Measurements from ENCODE around the gene GID8. TPM values are rescaled to one million over a fixed set of nuclear protein-coding genes. Genes with fewer than 3 reads are reported as not detected.

The GID8 gene
- total RNA-seq, 1 experiment from 2014 or later = 40.2 TPM

- Histone ChIP-seq H3K27ac (ENCODE audit: low read depth, low read length, poor library complexity, severe bottlenecking) (no peak overlapping the region), H3K4me3 (ENCODE audit: low read depth, low read length, poor library complexity, severe bottlenecking) (no peak overlapping the region), H3K9me3 (ENCODE audit: low read depth, low read length, poor library complexity, severe bottlenecking) (no peaks in the 10 kb centered on the region), H3K27me3 (replicated peaks; ENCODE audit: insufficient read depth, low read depth, low read length, poor library complexity) (no peaks in the 10 kb centered on the region), H3K36me3 (ENCODE audit: insufficient read depth, low read length, poor library complexity, severe bottlenecking) (no peaks in the 10 kb centered on the region), H3K4me1 (ENCODE audit: insufficient read depth, low read length, poor library complexity, severe bottlenecking) (no peaks in the 10 kb centered on the region)
- BruUV-seq (replicated peaks) = no TSS peak
- CTCF ChIA-PET = no interaction called here
- intact Hi-C loops (cut with micrococcal nuclease; ENCODE audit: unreplicated experiment) = no loop called here
- POLR2A ChIA-PET (ENCODE audit: low non-redundant PET) = no interaction called here
- DNase-seq (ENCODE audit: low spot score) = no peak
- no peak for TF ChIP-seq EZH2 (IDR thresholded peaks at IDR 0.05; ENCODE audit: borderline replicate concordance, low read depth, low read length, poor library complexity, severe bottlenecking)
- TF ChIP-seq CTCF (conservative IDR thresholded peaks at IDR 0.05; ENCODE audit: low read depth, low read length) = no peak
Observed at GRCh38 chr20:62965363-62965771, 27.4 kb downstream of the GID8 start.

DNA sequence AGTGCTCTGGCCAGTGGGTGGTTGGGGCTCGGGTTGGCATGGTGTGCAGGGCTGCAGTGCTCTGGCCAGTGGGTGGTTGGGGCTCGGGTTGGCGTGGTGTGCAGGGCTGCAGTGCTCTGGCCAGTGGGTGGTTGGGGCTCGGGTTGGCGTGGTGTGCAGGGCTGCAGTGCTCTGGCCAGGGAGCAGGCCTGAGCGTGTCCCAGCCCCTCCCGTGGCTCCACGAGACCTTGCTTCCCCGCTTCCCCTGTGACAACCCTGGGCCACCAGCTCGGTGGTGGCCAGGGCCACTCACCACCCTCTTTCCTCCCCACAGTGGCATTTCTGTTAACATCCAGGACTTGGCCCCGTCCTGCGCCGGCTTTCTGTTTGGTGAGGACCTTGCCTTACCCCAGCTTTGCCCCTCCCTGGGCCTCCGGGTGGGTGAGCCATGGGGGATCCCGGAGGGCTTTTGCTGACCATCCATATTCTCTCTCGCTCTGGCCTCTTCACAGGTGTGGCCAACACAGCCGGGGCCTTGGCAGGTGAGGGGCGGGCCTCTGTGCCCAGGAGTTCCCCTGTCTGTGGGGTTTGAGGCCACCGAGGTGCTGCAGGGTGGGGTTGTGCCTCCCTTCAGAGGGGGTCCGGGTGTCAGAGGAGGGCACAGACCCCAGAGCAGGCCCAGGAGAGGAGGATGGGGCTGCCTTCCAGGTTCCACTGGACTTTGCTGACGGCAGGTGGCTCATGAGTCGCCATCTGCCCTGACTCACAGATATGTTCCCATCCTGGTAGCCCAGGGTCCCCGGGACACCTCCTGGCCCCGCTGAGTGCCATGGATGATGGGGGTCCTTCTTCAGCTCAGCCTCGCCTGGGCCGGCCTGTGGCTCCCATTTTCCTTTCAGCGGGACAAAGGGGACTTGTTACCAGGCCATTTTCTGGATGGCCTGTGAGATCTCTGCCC is 28.5 kb downstream of the GID8 start:
- no TSS peak for BruUV-seq (replicated peaks)
- intact Hi-C loops (cut with micrococcal nuclease; ENCODE audit: unreplicated experiment) = no loop called here
- DNase-seq (ENCODE audit: low spot score) = no peak
- Histone ChIP-seq H3K36me3 (ENCODE audit: insufficient read depth, low read length, poor library complexity, severe bottlenecking) (no peaks in the 10 kb centered on the region), H3K4me3 (ENCODE audit: low read depth, low read length, poor library complexity, severe bottlenecking) (no peak overlapping the region), H3K4me1 (ENCODE audit: insufficient read depth, low read length, poor library complexity, severe bottlenecking) (no peaks in the 10 kb centered on the region), H3K27me3 (replicated peaks; ENCODE audit: insufficient read depth, low read depth, low read length, poor library complexity) (no peaks in the 10 kb centered on the region), H3K27ac (ENCODE audit: low read depth, low read length, poor library complexity, severe bottlenecking) (no peak overlapping the region), H3K9me3 (ENCODE audit: low read depth, low read length, poor library complexity, severe bottlenecking) (no peaks in the 10 kb centered on the region)
- POLR2A ChIA-PET (ENCODE audit: low non-redundant PET) = no interaction called here
- TF ChIP-seq EZH2 (IDR thresholded peaks at IDR 0.05; ENCODE audit: borderline replicate concordance, low read depth, low read length, poor library complexity, severe bottlenecking) (no peak), CTCF (conservative IDR thresholded peaks at IDR 0.05; ENCODE audit: low read depth, low read length) (no peak)
- CTCF ChIA-PET = interaction anchor here (0.6 kb wide), 1 partner anchor 47 kb away, joined by 3 read pairs; no protein-coding TSS in a partner anchor

DNA sequence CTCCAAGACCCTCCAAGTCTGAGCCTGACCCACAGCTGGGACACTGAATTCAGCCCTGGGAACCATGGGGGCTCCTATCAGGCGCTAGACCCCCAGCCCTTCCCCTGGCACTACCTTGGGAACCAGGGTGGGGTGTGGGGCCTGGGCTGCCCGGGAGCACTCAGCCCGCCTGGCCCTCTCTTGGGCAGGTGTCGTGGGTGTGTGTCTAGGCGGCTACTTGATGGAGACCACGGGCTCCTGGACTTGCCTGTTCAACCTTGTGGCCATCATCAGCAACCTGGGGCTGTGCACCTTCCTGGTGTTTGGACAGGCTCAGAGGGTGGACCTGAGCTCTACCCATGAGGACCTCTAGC is 29.2 kb downstream of the GID8 start:
- no peaks in the 10 kb centered on the region for H3K27me3 ChIP-seq (replicated peaks; ENCODE audit: insufficient read depth, low read depth, low read length, poor library complexity)
- no peak overlapping the region for H3K27ac ChIP-seq (ENCODE audit: low read depth, low read length, poor library complexity, severe bottlenecking)
- ChIA-PET CTCF (interaction anchor here (0.6 kb wide), 1 partner anchor 46 kb away, joined by 3 read pairs; no protein-coding TSS in a partner anchor), POLR2A (ENCODE audit: low non-redundant PET) (no interaction called here)
- no peak overlapping the region for H3K4me3 ChIP-seq (ENCODE audit: low read depth, low read length, poor library complexity, severe bottlenecking)
- no peak for DNase-seq (ENCODE audit: low spot score)
- H3K9me3 ChIP-seq (ENCODE audit: low read depth, low read length, poor library complexity, severe bottlenecking) = no peaks in the 10 kb centered on the region
- no peaks in the 10 kb centered on the region for H3K4me1 ChIP-seq (ENCODE audit: insufficient read depth, low read length, poor library complexity, severe bottlenecking)
- BruUV-seq (replicated peaks) = no TSS peak
- TF ChIP-seq EZH2 (IDR thresholded peaks at IDR 0.05; ENCODE audit: borderline replicate concordance, low read depth, low read length, poor library complexity, severe bottlenecking) = no peak
- no peak for TF ChIP-seq CTCF (conservative IDR thresholded peaks at IDR 0.05; ENCODE audit: low read depth, low read length)
- intact Hi-C loops (cut with micrococcal nuclease; ENCODE audit: unreplicated experiment) = no loop called here
- H3K36me3 ChIP-seq (ENCODE audit: insufficient read depth, low read length, poor library complexity, severe bottlenecking) = no peaks in the 10 kb centered on the region

All from A673 (cell line).